Prostate gland (tissue), 2 donors: ENCODE results near the gene MRAP.
"Not testable (repeated sequence)": the region's sequence is repeated elsewhere in the genome, so short reads cannot be mapped to it uniquely, and the experiment has no call there.

Experiments
- POLR2A ChIP-seq: fragments of 450-650 bp; IDR thresholded peaks from one replicate; pipeline ENCODE4 v1.6.1; 2016; ENCODE audit warnings: antibody characterized with exemption, mild to moderate bottlenecking
- TF ChIP-seq, protein P1 (sequence below), 4 experiments: fragments of 200-600 bp in 2 of 4; fragments of 450-650 bp in 2 of 4; sonication (generic) in 2 of 4; IDR thresholded peaks; 1 replicate in 3 of 4; 2 replicates in 1 of 4; pipeline ENCODE4 v1.5.1; 2016 to 2019; ENCODE audit warnings: antibody characterized with exemption in 4 of 4, mild to moderate bottlenecking in 2 of 4, moderate library complexity in 2 of 4

DNA sequence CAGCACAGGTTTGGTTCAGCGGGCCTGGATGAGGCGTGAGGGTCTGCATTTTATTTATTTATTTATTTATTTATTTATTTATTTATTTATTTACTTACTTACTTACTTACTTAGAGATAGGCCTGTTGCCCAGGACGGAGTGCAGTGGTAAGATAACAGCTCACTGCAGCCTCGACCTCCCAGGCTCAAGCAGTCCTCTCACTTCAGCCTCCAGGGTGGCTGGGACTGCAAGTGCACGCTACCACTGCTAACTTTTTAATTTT is 39.9 kb upstream of the MRAP start:
- TF ChIP-seq, protein P1, sequence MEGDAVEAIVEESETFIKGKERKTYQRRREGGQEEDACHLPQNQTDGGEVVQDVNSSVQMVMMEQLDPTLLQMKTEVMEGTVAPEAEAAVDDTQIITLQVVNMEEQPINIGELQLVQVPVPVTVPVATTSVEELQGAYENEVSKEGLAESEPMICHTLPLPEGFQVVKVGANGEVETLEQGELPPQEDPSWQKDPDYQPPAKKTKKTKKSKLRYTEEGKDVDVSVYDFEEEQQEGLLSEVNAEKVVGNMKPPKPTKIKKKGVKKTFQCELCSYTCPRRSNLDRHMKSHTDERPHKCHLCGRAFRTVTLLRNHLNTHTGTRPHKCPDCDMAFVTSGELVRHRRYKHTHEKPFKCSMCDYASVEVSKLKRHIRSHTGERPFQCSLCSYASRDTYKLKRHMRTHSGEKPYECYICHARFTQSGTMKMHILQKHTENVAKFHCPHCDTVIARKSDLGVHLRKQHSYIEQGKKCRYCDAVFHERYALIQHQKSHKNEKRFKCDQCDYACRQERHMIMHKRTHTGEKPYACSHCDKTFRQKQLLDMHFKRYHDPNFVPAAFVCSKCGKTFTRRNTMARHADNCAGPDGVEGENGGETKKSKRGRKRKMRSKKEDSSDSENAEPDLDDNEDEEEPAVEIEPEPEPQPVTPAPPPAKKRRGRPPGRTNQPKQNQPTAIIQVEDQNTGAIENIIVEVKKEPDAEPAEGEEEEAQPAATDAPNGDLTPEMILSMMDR (IDR thresholded peaks at IDR 0.05) = not testable (repeated sequence)
- TF ChIP-seq POLR2A = not testable (repeated sequence)
